Sciatic nerve (tissue), 2 donors: ENCODE data around the gene GPR143. TPM values are rescaled to one million over a fixed set of nuclear protein-coding genes. Genes with fewer than 3 reads are reported as not detected.
"Not testable (repeated sequence)": the region's sequence is repeated elsewhere in the genome, so short reads cannot be mapped to it uniquely, and the experiment has no call there.

Experiments used
- ATAC-seq: fragments of 200-7000 bp; cut with Tn5 transposase; one replicate; pipeline ENCODE4 v1.9.1; 2020; ENCODE audit warnings: mild to moderate bottlenecking, moderate library complexity
- DNase-seq: peaks from one replicate; pipeline ENCODE4 v3.0.0-alpha.2; 2020; ENCODE audit warnings: low spot score
- intact Hi-C: fragments of 100-400 bp; cut with DNase I; formaldehyde crosslinking; loops from one replicate; pipeline ENCODE4 v1.14.2; 2022
- total RNA-seq: library from RNA; stranded (reverse); fragmentation: NEBNext Ultra II Directional; extraction: Animal tissue kit (Norgen Biotek cat#: 25700); gene quantifications from one replicate; pipeline ENCODE4 v1.2.1, GENCODE V29; 2021
- donor health status: DM: no; HTN: no; CAD: no.
- donor health status: DM: no; HTN: no; CAD: no.

GPR143 gene
- total RNA-seq, 1 donor from 2014 or later = not detected

GRCh38 chrX:9772943-9773342 lies 7.3 kb upstream of the GPR143 start:
- intact Hi-C loops = no loop called here
- DNase-seq = no peak
- no peak for ATAC-seq

GRCh38 chrX:9770319-9770718 lies 4.7 kb upstream of the GPR143 start:
- intact Hi-C loops = no loop called here
- ATAC-seq (no peak), DNase-seq (no peak)

- intact Hi-C loops, DNase-seq, ATAC-seq: not testable (repeated sequence)
Measured at GRCh38 chrX:9768321-9768839, 2.7 kb upstream of the GPR143 start.

- ATAC-seq = no peak
- intact Hi-C loops = no loop called here
Measured at GRCh38 chrX:9767375-9767774, 1.7 kb upstream of the GPR143 start.

GRCh38 chrX:9765072-9765736 lies 443 bp downstream of the GPR143 start:
- DNase-seq (no peak), ATAC-seq (no peak)
- intact Hi-C loops = no loop called here

More at GRCh38 chrX:9767375-9767774, 1.7 kb upstream of the GPR143 start:
- DNase-seq = no peak

- intact Hi-C loops = no loop called here
- ATAC-seq = no peak
- no peak for DNase-seq
Measured at GRCh38 chrX:9759337-9759736, 6.3 kb downstream of the GPR143 start.

GRCh38 chrX:9758021-9758638 lies 7.5 kb downstream of the GPR143 start:
- ATAC-seq (no peak), DNase-seq (no peak)
- intact Hi-C loops = no loop called here

GRCh38 chrX:9757366-9757765 lies 8.3 kb downstream of the GPR143 start:
- intact Hi-C loops = no loop called here
- ATAC-seq (no peak), DNase-seq (no peak)

GRCh38 chrX:9749146-9749692 lies 16.4 kb downstream of the GPR143 start:
- DNase-seq (no peak), ATAC-seq (no peak)
- intact Hi-C loops = no loop called here

- ATAC-seq = no peak
- intact Hi-C loops = no loop called here
- DNase-seq = no peak
Measured at GRCh38 chrX:9747644-9748043, 18.0 kb downstream of the GPR143 start.

GRCh38 chrX:9746148-9746888 lies 19.3 kb downstream of the GPR143 start:
- DNase-seq (no peak), ATAC-seq (no peak)
- intact Hi-C loops = no loop called here

- intact Hi-C loops = no loop called here
- DNase-seq (no peak), ATAC-seq (no peak)
Measured at GRCh38 chrX:9745417-9746115, 20.1 kb downstream of the GPR143 start.

GRCh38 chrX:9739130-9739529 lies 26.5 kb downstream of the GPR143 start:
- intact Hi-C loops = no loop called here
- no peak for DNase-seq
- no peak for ATAC-seq

- ATAC-seq (no peak), DNase-seq (no peak)
- intact Hi-C loops = no loop called here
Measured at GRCh38 chrX:9738151-9738550, 27.5 kb downstream of the GPR143 start.

GRCh38 chrX:9737363-9737762 lies 28.3 kb downstream of the GPR143 start:
- ATAC-seq = no peak
- intact Hi-C loops = no loop called here
- no peak for DNase-seq

GRCh38 chrX:9730752-9731151 lies 34.9 kb downstream of the GPR143 start:
- intact Hi-C loops = no loop called here
- DNase-seq (no peak), ATAC-seq (no peak)

- intact Hi-C loops = no loop called here
- DNase-seq (no peak), ATAC-seq (no peak)
Measured at GRCh38 chrX:9730078-9730477, 35.6 kb downstream of the GPR143 start.

GRCh38 chrX:9729171-9729885 lies 36.3 kb downstream of the GPR143 start:
- intact Hi-C loops = no loop called here
- ATAC-seq = no peak
- no peak for DNase-seq

GRCh38 chrX:9728261-9728660 lies 37.4 kb downstream of the GPR143 start:
- ATAC-seq = no peak
- no peak for DNase-seq
- intact Hi-C loops = no loop called here
